GM21786 (cell line): ENCODE data around the gene NMRK1.

Experiments
- ATAC-seq: cut with Tn5 transposase; IDR thresholded peaks from one replicate; pipeline ENCODE4 v1.9.1; 2021; ENCODE audit not compliant: unreplicated experiment

The NMRK1 gene

GRCh38 chr9:75063556-75064305, 24.2 kb downstream of the NMRK1 start:
- no peak for ATAC-seq

- ATAC-seq = no peak
These were observed 26.8 kb downstream of the NMRK1 start for GRCh38 chr9:75061169-75061568.

- ATAC-seq = no peak
These were observed 33.5 kb downstream of the NMRK1 start for GRCh38 chr9:75054368-75055001.

GRCh38 chr9:75053869-75054268, 34.1 kb downstream of the NMRK1 start:
- ATAC-seq = peak; percentile 98

GRCh38 chr9:75051285-75051684, 36.7 kb downstream of the NMRK1 start:
- ATAC-seq = no peak

GRCh38 chr9:75047506-75047905, 40.4 kb downstream of the NMRK1 start:
- ATAC-seq = no peak

- ATAC-seq = no peak
These were observed 41.1 kb downstream of the NMRK1 start for GRCh38 chr9:75046725-75047345.

- no peak for ATAC-seq
These were observed 46.9 kb downstream of the NMRK1 start for GRCh38 chr9:75041041-75041440.

- ATAC-seq = peak; percentile 96
These were observed 48.2 kb downstream of the NMRK1 start for GRCh38 chr9:75039801-75040200.

- no peak for ATAC-seq
These were observed 48.9 kb downstream of the NMRK1 start for GRCh38 chr9:75039009-75039408.

- ATAC-seq = no peak
These were observed 51.2 kb downstream of the NMRK1 start for GRCh38 chr9:75036793-75037192.

- peak; percentile 94 for ATAC-seq
These were observed 54.0 kb downstream of the NMRK1 start for GRCh38 chr9:75033791-75034473.

- ATAC-seq = peak; percentile 37
These were observed 60.5 kb downstream of the NMRK1 start for GRCh38 chr9:75027187-75028107.

GRCh38 chr9:75023846-75024245, 64.1 kb downstream of the NMRK1 start:
- no peak for ATAC-seq

GRCh38 chr9:75019654-75020053, 68.3 kb downstream of the NMRK1 start:
- ATAC-seq = no peak

- ATAC-seq = no peak
These were observed 68.9 kb downstream of the NMRK1 start for GRCh38 chr9:75019022-75019421.

- no peak for ATAC-seq
These were observed 70.6 kb downstream of the NMRK1 start for GRCh38 chr9:75017378-75017777.

GRCh38 chr9:75013735-75014134, 74.2 kb downstream of the NMRK1 start:
- no peak for ATAC-seq
